ENCODE measurements around the gene MYLK. TPM values are rescaled to one million over a fixed set of nuclear protein-coding genes. Genes with fewer than 3 reads are reported as not detected.

MYLK gene
- total RNA-seq, 2 donors from 2014 or later: 4.7 to 6.6 TPM

GRCh38 chr3:123692041-123692440, 192.1 kb downstream of the MYLK start:
- H3K4me1 ChIP-seq (ENCODE audit: control insufficient read depth, insufficient read depth, low read length): peaks cover 41% of the 10 kb centered on the region
- no peak overlapping the region for H3K4me3 Mint-ChIP-seq
- H3K9me3 ChIP-seq (ENCODE audit: control insufficient read depth, low read length): no peaks in the 10 kb centered on the region
- no peak overlapping the region for H3K27ac Mint-ChIP-seq
- H3K9me3 Mint-ChIP-seq: no peaks in the 10 kb centered on the region
- no peak for DNase-seq
- peaks cover 57% of the 10 kb centered on the region for H3K27me3 Mint-ChIP-seq (ENCODE audit: insufficient read depth)
- H3K4me1 Mint-ChIP-seq: peaks cover 70% of the 10 kb centered on the region
- no peak overlapping the region for H3K9ac ChIP-seq (ENCODE audit: extremely low read depth, low read length, poor library complexity, severe bottlenecking)
- no peaks in the 10 kb centered on the region for H3K36me3 ChIP-seq (ENCODE audit: control insufficient read depth, insufficient read depth, low read length)
- H3K36me3 Mint-ChIP-seq (ENCODE audit: low read depth): no peaks in the 10 kb centered on the region
- H3K27ac ChIP-seq (ENCODE audit: low read depth, low read length): no peak overlapping the region
- 77 to 85% methylated on average over 6 to 9 of the region's 9 CpGs for whole genome bisulfite sequencing, 2 experiments (ENCODE audit: insufficient coverage in 1 of 2, insufficient read length in 1 of 2)
- TF ChIP-seq CTCF (conservative IDR thresholded peaks at IDR 0.05): no peak
- H3K27me3 ChIP-seq (ENCODE audit: control insufficient read depth, insufficient read depth, low read length, poor library complexity, severe bottlenecking): peaks cover 13% of the 10 kb centered on the region
- no peak overlapping the region for H3K4me3 ChIP-seq (ENCODE audit: low read length)

- no peaks in the 10 kb centered on the region for H3K36me3 ChIP-seq (ENCODE audit: control insufficient read depth, insufficient read depth, low read length)
- no peak for TF ChIP-seq CTCF (conservative IDR thresholded peaks at IDR 0.05)
- H3K9me3 ChIP-seq (ENCODE audit: control insufficient read depth, low read length): no peaks in the 10 kb centered on the region
- no peak overlapping the region for H3K4me3 Mint-ChIP-seq
- DNase-seq: no peak
- no peaks in the 10 kb centered on the region for H3K9me3 Mint-ChIP-seq
- no peak overlapping the region for H3K27ac Mint-ChIP-seq
- H3K4me1 ChIP-seq (ENCODE audit: control insufficient read depth, insufficient read depth, low read length): peaks cover 25% of the 10 kb centered on the region
- 88 to 93% methylated on average over 1 to 3 of the region's 3 CpGs for WGBS, 2 experiments (ENCODE audit: insufficient coverage in 1 of 2, insufficient read length in 1 of 2)
- H3K36me3 Mint-ChIP-seq (ENCODE audit: low read depth): peaks cover 1% of the 10 kb centered on the region
- H3K4me3 ChIP-seq (ENCODE audit: low read length): no peak overlapping the region
- no peak overlapping the region for H3K27ac ChIP-seq (ENCODE audit: low read depth, low read length)
- peaks cover 52% of the 10 kb centered on the region for H3K27me3 Mint-ChIP-seq (ENCODE audit: insufficient read depth)
- H3K27me3 ChIP-seq (ENCODE audit: control insufficient read depth, insufficient read depth, low read length, poor library complexity, severe bottlenecking): peaks cover 13% of the 10 kb centered on the region
- H3K4me1 Mint-ChIP-seq: peaks cover 56% of the 10 kb centered on the region
- H3K9ac ChIP-seq (ENCODE audit: extremely low read depth, low read length, poor library complexity, severe bottlenecking): no peak overlapping the region
Observed at GRCh38 chr3:123689831-123690230, 194.3 kb downstream of the MYLK start.

- Histone ChIP-seq H3K36me3 (ENCODE audit: control insufficient read depth, insufficient read depth, low read length) (no peaks in the 10 kb centered on the region), H3K4me3 (ENCODE audit: low read length) (no peak overlapping the region), H3K9me3 (ENCODE audit: control insufficient read depth, low read length) (no peaks in the 10 kb centered on the region), H3K9ac (ENCODE audit: extremely low read depth, low read length, poor library complexity, severe bottlenecking) (no peak overlapping the region), H3K27ac (ENCODE audit: low read depth, low read length) (no peak overlapping the region), H3K27me3 (ENCODE audit: control insufficient read depth, insufficient read depth, low read length, poor library complexity, severe bottlenecking) (peaks cover 13% of the 10 kb centered on the region), H3K4me1 (ENCODE audit: control insufficient read depth, insufficient read depth, low read length) (peaks cover 11% of the 10 kb centered on the region)
- Mint-ChIP-seq H3K9me3 (no peaks in the 10 kb centered on the region), H3K36me3 (ENCODE audit: low read depth) (peaks cover 1% of the 10 kb centered on the region), H3K4me1 (peaks cover 44% of the 10 kb centered on the region), H3K27ac (no peak overlapping the region), H3K27me3 (ENCODE audit: insufficient read depth) (peaks cover 48% of the 10 kb centered on the region), H3K4me3 (no peak overlapping the region)
- WGBS, 2 experiments (ENCODE audit: insufficient coverage in 1 of 2, insufficient read length in 1 of 2): 92 to 95% methylated on average over 3 to 4 of the region's 4 CpGs
- DNase-seq: no peak
- TF ChIP-seq CTCF (conservative IDR thresholded peaks at IDR 0.05): no peak
Observed at GRCh38 chr3:123688241-123688747, 195.8 kb downstream of the MYLK start.

Data from endodermal cell (in vitro differentiated cells).